Sigmoid colon (tissue), 4 donors: ENCODE data around the gene SLC35E4.

Experiments used
- POLR2AphosphoS5 ChIP-seq, 4 donors: sonication (generic); formaldehyde crosslinking; IDR thresholded peaks; one replicate each; pipeline ENCODE4 v1.6.1; 2017; ENCODE audit warnings: antibody characterized with exemption in 4 of 4
- TF ChIP-seq, protein P1 (sequence below), 4 experiments: fragments of 450-650 bp in 3 of 4; fragments of 200-600 bp in 1 of 4; IDR thresholded peaks; one replicate each; pipeline ENCODE4 v1.5.1; 2016 to 2019; ENCODE audit warnings: antibody characterized with exemption in 4 of 4, mild to moderate bottlenecking in 3 of 4, moderate library complexity in 2 of 4

GRCh38 chr22:30591191-30591587 is 44.4 kb upstream of the SLC35E4 start:
- TF ChIP-seq POLR2AphosphoS5 (IDR thresholded peaks at IDR 0.05) = no peak
- TF ChIP-seq, protein P1, sequence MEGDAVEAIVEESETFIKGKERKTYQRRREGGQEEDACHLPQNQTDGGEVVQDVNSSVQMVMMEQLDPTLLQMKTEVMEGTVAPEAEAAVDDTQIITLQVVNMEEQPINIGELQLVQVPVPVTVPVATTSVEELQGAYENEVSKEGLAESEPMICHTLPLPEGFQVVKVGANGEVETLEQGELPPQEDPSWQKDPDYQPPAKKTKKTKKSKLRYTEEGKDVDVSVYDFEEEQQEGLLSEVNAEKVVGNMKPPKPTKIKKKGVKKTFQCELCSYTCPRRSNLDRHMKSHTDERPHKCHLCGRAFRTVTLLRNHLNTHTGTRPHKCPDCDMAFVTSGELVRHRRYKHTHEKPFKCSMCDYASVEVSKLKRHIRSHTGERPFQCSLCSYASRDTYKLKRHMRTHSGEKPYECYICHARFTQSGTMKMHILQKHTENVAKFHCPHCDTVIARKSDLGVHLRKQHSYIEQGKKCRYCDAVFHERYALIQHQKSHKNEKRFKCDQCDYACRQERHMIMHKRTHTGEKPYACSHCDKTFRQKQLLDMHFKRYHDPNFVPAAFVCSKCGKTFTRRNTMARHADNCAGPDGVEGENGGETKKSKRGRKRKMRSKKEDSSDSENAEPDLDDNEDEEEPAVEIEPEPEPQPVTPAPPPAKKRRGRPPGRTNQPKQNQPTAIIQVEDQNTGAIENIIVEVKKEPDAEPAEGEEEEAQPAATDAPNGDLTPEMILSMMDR (IDR thresholded peaks at IDR 0.05) = no peak
